GM12878 (cell line): ENCODE measurements around the gene USP31. TPM values are rescaled to one million over a fixed set of nuclear protein-coding genes. Genes with fewer than 3 reads are reported as not detected.

Source experiments
- ATF3 ChIP-seq: IDR thresholded peaks from 2 replicates; pipeline ENCODE4 v1.6.1; 2011; ENCODE audit warnings: low read depth, mild to moderate bottlenecking, low read length, moderate library complexity, borderline replicate concordance; ENCODE audit errors: extremely low read depth
- BRCA1 ChIP-seq: IDR thresholded peaks from 2 replicates; pipeline ENCODE4 v1.6.1; 2011; ENCODE audit warnings: low read depth, low read length, improper control_type of control experiment
- E4F1 ChIP-seq: fragments of 450-650 bp; IDR thresholded peaks from 2 replicates; pipeline ENCODE4 v1.6.1; 2018; ENCODE audit warnings: borderline replicate concordance, mild to moderate bottlenecking; ENCODE audit not compliant: partially characterized antibody
- FOS ChIP-seq: IDR thresholded peaks from 3 replicates; pipeline ENCODE4 v1.6.1; 2011; ENCODE audit warnings: borderline replicate concordance; ENCODE audit not compliant: insufficient read length; ENCODE audit errors: extremely low read depth
- RCOR1 ChIP-seq: conservative IDR thresholded peaks from 2 replicates; pipeline ENCODE4 v1.6.1; 2012; ENCODE audit warnings: low read depth, low read length, improper control_type of control experiment
- SREBF1 ChIP-seq: IDR thresholded peaks from 2 replicates; pipeline ENCODE4 v1.6.1; 2012; ENCODE audit warnings: mild to moderate bottlenecking, low read length
- TBL1XR1 ChIP-seq: IDR thresholded peaks from 2 replicates; pipeline ENCODE4 v1.6.1; 2012; ENCODE audit warnings: low read depth, low read length, improper control_type of control experiment
- TCF3 ChIP-seq: IDR thresholded peaks from 2 replicates; pipeline ENCODE4 v1.6.1; 2012; ENCODE audit warnings: low read depth, mild to moderate bottlenecking, low read length, borderline replicate concordance; ENCODE audit not compliant: insufficient read depth
- ZBTB33 ChIP-seq: fragments of 450-650 bp; IDR thresholded peaks from 2 replicates; pipeline ENCODE4 v1.6.1; 2017; ENCODE audit warnings: mild to moderate bottlenecking
- polyA plus RNA-seq, 11 experiments: library from polyadenylated mRNA; depleted of rRNA in 4 of 11; unstranded in 6 of 11; stranded (reverse) in 5 of 11; fragments of >200 nt; fragmentation: Nextera tagmentation in 4 of 11; fragmentation: Illumina TruSeq in 1 of 11; extraction: Ambion mirVana in 4 of 11; extraction: Trizol in 1 of 11; gene quantifications; 1 replicate in 1 of 11; 2 replicates in 10 of 11; pipeline versions ENCODE4 v1.2.1 to v1.2.3, GENCODE V29; 2011 to 2016; ENCODE audit warnings: inconsistent platforms in 2 of 11, missing spikeins in 2 of 11, low read depth in 1 of 11
- total RNA-seq, 4 experiments: library from RNA; depleted of rRNA in 3 of 4; stranded (reverse); fragments of >200 nt in 3 of 4; fragmentation: Illumina TruSeq in 1 of 4; extraction: Trizol in 1 of 4; gene quantifications; 2 replicates each; pipeline versions ENCODE4 v1.2.1 to v1.2.3, GENCODE V29; 2013 to 2021
- TF ChIP-seq, protein P1 (sequence below): IDR thresholded peaks from 2 replicates; pipeline ENCODE4 v1.6.1; 2012; ENCODE audit warnings: improper control_type of control experiment, low read depth, low read length; ENCODE audit not compliant: insufficient replicate concordance
- TF ChIP-seq, protein P2 (sequence below): fragments of 450-650 bp; conservative IDR thresholded peaks from 2 replicates; pipeline ENCODE4 v1.6.1; 2017; ENCODE audit warnings: mild to moderate bottlenecking, moderate library complexity

USP31 gene
- total and polyA plus RNA-seq, 10 of the 15 experiments (the other 5 are each of a cell fraction or from before 2014, with no cell fraction given) = 0.87 to 6.5 (median 3.2) TPM

- no peak for TF ChIP-seq RCOR1
- no peak for TF ChIP-seq TBL1XR1
- TF ChIP-seq SREBF1 = no peak
- TF ChIP-seq ZBTB33 = no peak
- no peak for TF ChIP-seq ATF3
- TF ChIP-seq, protein P1, sequence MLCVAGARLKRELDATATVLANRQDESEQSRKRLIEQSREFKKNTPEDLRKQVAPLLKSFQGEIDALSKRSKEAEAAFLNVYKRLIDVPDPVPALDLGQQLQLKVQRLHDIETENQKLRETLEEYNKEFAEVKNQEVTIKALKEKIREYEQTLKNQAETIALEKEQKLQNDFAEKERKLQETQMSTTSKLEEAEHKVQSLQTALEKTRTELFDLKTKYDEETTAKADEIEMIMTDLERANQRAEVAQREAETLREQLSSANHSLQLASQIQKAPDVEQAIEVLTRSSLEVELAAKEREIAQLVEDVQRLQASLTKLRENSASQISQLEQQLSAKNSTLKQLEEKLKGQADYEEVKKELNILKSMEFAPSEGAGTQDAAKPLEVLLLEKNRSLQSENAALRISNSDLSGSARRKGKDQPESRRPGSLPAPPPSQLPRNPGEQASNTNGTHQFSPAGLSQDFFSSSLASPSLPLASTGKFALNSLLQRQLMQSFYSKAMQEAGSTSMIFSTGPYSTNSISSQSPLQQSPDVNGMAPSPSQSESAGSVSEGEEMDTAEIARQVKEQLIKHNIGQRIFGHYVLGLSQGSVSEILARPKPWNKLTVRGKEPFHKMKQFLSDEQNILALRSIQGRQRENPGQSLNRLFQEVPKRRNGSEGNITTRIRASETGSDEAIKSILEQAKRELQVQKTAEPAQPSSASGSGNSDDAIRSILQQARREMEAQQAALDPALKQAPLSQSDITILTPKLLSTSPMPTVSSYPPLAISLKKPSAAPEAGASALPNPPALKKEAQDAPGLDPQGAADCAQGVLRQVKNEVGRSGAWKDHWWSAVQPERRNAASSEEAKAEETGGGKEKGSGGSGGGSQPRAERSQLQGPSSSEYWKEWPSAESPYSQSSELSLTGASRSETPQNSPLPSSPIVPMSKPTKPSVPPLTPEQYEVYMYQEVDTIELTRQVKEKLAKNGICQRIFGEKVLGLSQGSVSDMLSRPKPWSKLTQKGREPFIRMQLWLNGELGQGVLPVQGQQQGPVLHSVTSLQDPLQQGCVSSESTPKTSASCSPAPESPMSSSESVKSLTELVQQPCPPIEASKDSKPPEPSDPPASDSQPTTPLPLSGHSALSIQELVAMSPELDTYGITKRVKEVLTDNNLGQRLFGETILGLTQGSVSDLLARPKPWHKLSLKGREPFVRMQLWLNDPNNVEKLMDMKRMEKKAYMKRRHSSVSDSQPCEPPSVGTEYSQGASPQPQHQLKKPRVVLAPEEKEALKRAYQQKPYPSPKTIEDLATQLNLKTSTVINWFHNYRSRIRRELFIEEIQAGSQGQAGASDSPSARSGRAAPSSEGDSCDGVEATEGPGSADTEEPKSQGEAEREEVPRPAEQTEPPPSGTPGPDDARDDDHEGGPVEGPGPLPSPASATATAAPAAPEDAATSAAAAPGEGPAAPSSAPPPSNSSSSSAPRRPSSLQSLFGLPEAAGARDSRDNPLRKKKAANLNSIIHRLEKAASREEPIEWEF = no peak
- TF ChIP-seq TCF3 = no peak
- TF ChIP-seq BRCA1 = no peak
- TF ChIP-seq, protein P2, sequence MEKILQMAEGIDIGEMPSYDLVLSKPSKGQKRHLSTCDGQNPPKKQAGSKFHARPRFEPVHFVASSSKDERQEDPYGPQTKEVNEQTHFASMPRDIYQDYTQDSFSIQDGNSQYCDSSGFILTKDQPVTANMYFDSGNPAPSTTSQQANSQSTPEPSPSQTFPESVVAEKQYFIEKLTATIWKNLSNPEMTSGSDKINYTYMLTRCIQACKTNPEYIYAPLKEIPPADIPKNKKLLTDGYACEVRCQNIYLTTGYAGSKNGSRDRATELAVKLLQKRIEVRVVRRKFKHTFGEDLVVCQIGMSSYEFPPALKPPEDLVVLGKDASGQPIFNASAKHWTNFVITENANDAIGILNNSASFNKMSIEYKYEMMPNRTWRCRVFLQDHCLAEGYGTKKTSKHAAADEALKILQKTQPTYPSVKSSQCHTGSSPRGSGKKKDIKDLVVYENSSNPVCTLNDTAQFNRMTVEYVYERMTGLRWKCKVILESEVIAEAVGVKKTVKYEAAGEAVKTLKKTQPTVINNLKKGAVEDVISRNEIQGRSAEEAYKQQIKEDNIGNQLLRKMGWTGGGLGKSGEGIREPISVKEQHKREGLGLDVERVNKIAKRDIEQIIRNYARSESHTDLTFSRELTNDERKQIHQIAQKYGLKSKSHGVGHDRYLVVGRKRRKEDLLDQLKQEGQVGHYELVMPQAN = no peak
- TF ChIP-seq E4F1 = no peak
- TF ChIP-seq FOS = no peak
- TF ChIP-seq, all 136 proteins: peak for 0
Observed at GRCh38 chr16:23035240-23035639, 114.0 kb downstream of the USP31 start (continued).
